Endodermal cell (in vitro differentiated cells): ENCODE data around the gene SPDYE16. TPM values are rescaled to one million over a fixed set of nuclear protein-coding genes. Genes with fewer than 3 reads are reported as not detected.

Source experiments
- DNase-seq: peaks from one replicate; pipeline ENCODE4 v3.0.0-alpha.2; 2017
- H3K27ac ChIP-seq: 2 replicates; pipeline ENCODE4 v1.5.1; 2013; ENCODE audit warnings: mild to moderate bottlenecking, low read depth, low read length, moderate library complexity
- H3K27me3 ChIP-seq: 2 replicates; pipeline ENCODE4 v1.6.1; 2013; ENCODE audit warnings: mild to moderate bottlenecking, low read length, moderate library complexity; ENCODE audit not compliant: insufficient read depth, control insufficient read depth, poor library complexity, severe bottlenecking
- H3K36me3 ChIP-seq: 2 replicates; pipeline ENCODE4 v1.7.0; 2013; ENCODE audit warnings: mild to moderate bottlenecking, low read length, moderate library complexity; ENCODE audit not compliant: control insufficient read depth, insufficient read depth
- H3K4me1 ChIP-seq: one replicate; pipeline ENCODE4 v1.7.0; 2013; ENCODE audit warnings: low read length; ENCODE audit not compliant: control insufficient read depth, insufficient read depth
- H3K4me3 ChIP-seq: 2 replicates; pipeline ENCODE4 v1.5.1; 2013; ENCODE audit warnings: mild to moderate bottlenecking, low read length, moderate library complexity
- H3K9ac ChIP-seq: 2 replicates; pipeline ENCODE4 v1.6.1; 2013; ENCODE audit warnings: mild to moderate bottlenecking, low read length, moderate library complexity; ENCODE audit not compliant: poor library complexity, severe bottlenecking; ENCODE audit errors: extremely low read depth
- H3K9me3 ChIP-seq: 2 replicates; pipeline ENCODE4 v1.6.1; 2013; ENCODE audit warnings: mild to moderate bottlenecking, low read length, moderate library complexity; ENCODE audit not compliant: control insufficient read depth
- H3K27ac Mint-ChIP-seq: 2 replicates; pipeline ENCODE4 v1.8.0; 2020; ENCODE audit warnings: mixed read lengths
- H3K27me3 Mint-ChIP-seq: 2 replicates; pipeline ENCODE4 v1.8.0; 2021; ENCODE audit warnings: mild to moderate bottlenecking, mixed read lengths; ENCODE audit not compliant: insufficient read depth
- H3K36me3 Mint-ChIP-seq: 2 replicates; pipeline ENCODE4 v1.8.0; 2020; ENCODE audit warnings: low read depth, mixed read lengths
- H3K4me1 Mint-ChIP-seq: 2 replicates; pipeline ENCODE4 v1.8.0; 2020; ENCODE audit warnings: mixed read lengths
- H3K4me3 Mint-ChIP-seq: 2 replicates; pipeline ENCODE4 v1.8.0; 2020; ENCODE audit warnings: mild to moderate bottlenecking, moderate library complexity, mixed read lengths
- H3K9me3 Mint-ChIP-seq: 2 replicates; pipeline ENCODE4 v1.8.0; 2020; ENCODE audit warnings: mild to moderate bottlenecking, mixed read lengths
- CTCF ChIP-seq: fragments of 200-600 bp; sonication (generic); conservative IDR thresholded peaks from 2 replicates; pipeline ENCODE4 v1.5.0; 2021; ENCODE audit warnings: antibody characterized with exemption, mild to moderate bottlenecking
- WGBS, 2 experiments: methylation state at CpG; one replicate each; pipeline versions ENCODE4 v1.1.5 to v1.1.7; 2013; ENCODE audit warnings: missing lambda C conversion rate in 2 of 2, mixed read lengths in 1 of 2; ENCODE audit not compliant: insufficient coverage in 1 of 2, insufficient read length in 1 of 2; 5-methylcytosine and 5-hydroxymethylcytosine counted together
- total RNA-seq, 2 donors: library from RNA; stranded (reverse); fragmentation: NEBNext Ultra II Directional in 1 of 2; extraction: Animal tissue kit (Norgen Biotek cat#: 25700) in 1 of 2; gene quantifications; 2 replicates in 1 of 2; 3 replicates in 1 of 2; pipeline ENCODE4 v1.2.1, GENCODE V29; 2021

The SPDYE16 gene
- total RNA-seq, 2 donors from 2014 or later: 0.37 TPM; not detected in 1

GRCh38 chr7:76515999-76516443, 27.1 kb downstream of the SPDYE16 start:
- no peak overlapping the region for H3K9ac ChIP-seq

GRCh38 chr7:76514926-76515771, 27.9 kb downstream of the SPDYE16 start:
- DNase-seq: peak; percentile 42
- H3K36me3 ChIP-seq: no peaks in the 10 kb centered on the region
- H3K27ac ChIP-seq: no peak overlapping the region
- no peaks in the 10 kb centered on the region for H3K9me3 Mint-ChIP-seq
- no peaks in the 10 kb centered on the region for H3K27me3 Mint-ChIP-seq
- H3K4me1 Mint-ChIP-seq: no peaks in the 10 kb centered on the region
- H3K4me3 Mint-ChIP-seq: no peak overlapping the region
- TF ChIP-seq CTCF: no peak
- no peaks in the 10 kb centered on the region for H3K27me3 ChIP-seq
- H3K9ac ChIP-seq: no peak overlapping the region
- H3K36me3 Mint-ChIP-seq: no peaks in the 10 kb centered on the region
- no peak overlapping the region for H3K27ac Mint-ChIP-seq
- H3K4me3 ChIP-seq: no peak overlapping the region
- 90% methylated on average over 3 to 15 of the region's 16 CpGs for WGBS, 2 experiments
- peaks cover 3% of the 10 kb centered on the region for H3K4me1 ChIP-seq
- no peaks in the 10 kb centered on the region for H3K9me3 ChIP-seq

More at GRCh38 chr7:76515999-76516443, 27.1 kb downstream of the SPDYE16 start:
- no peak for TF ChIP-seq CTCF
- no peaks in the 10 kb centered on the region for H3K4me1 ChIP-seq
- no peaks in the 10 kb centered on the region for H3K9me3 ChIP-seq
- H3K27ac ChIP-seq: no peak overlapping the region
- whole genome bisulfite sequencing, 2 experiments: 29 to 40% methylated on average over 23 to 32 of the region's 32 CpGs
- no peak for DNase-seq
- no peaks in the 10 kb centered on the region for H3K36me3 ChIP-seq
- Mint-ChIP-seq H3K36me3 (no peaks in the 10 kb centered on the region), H3K27ac (no peak overlapping the region), H3K4me1 (no peaks in the 10 kb centered on the region), H3K4me3 (no peak overlapping the region), H3K9me3 (no peaks in the 10 kb centered on the region), H3K27me3 (no peaks in the 10 kb centered on the region)
- H3K4me3 ChIP-seq: no peak overlapping the region
- no peaks in the 10 kb centered on the region for H3K27me3 ChIP-seq

- no peak overlapping the region for H3K4me3 ChIP-seq
- Mint-ChIP-seq H3K9me3 (no peaks in the 10 kb centered on the region), H3K4me3 (no peak overlapping the region), H3K4me1 (peaks cover 4% of the 10 kb centered on the region), H3K27me3 (no peaks in the 10 kb centered on the region), H3K36me3 (no peaks in the 10 kb centered on the region), H3K27ac (no peak overlapping the region)
- peaks cover 3% of the 10 kb centered on the region for H3K4me1 ChIP-seq
- no peak overlapping the region for H3K9ac ChIP-seq
- DNase-seq: peak; percentile 38
- H3K27ac ChIP-seq: no peak overlapping the region
- H3K27me3 ChIP-seq: no peaks in the 10 kb centered on the region
- no peaks in the 10 kb centered on the region for H3K36me3 ChIP-seq
- H3K9me3 ChIP-seq: no peaks in the 10 kb centered on the region
- TF ChIP-seq CTCF: no peak
- 92 to 94% methylated on average over 13 to 29 of the region's 29 CpGs for WGBS, 2 experiments
Observed at GRCh38 chr7:76513817-76514799, 29.0 kb downstream of the SPDYE16 start.
